Neural cell (in vitro differentiated cells): ENCODE results near the gene GNAT3. TPM values are rescaled to one million over a fixed set of nuclear protein-coding genes. Genes with fewer than 3 reads are reported as not detected.

Source experiments
- H2AFZ ChIP-seq: fragments of 200-600, 300-800 bp; sonication (generic), shearing (Covaris generic); 2 replicates; pipeline ENCODE4 v1.6.0; 2014; ENCODE audit warnings: low read depth, mild to moderate bottlenecking, antibody characterized with exemption, low read length, moderate library complexity
- H3F3A ChIP-seq: fragments of 200-600 bp; shearing (Covaris generic); 2 replicates; pipeline ENCODE4 v1.6.1; 2016; ENCODE audit warnings: mild to moderate bottlenecking, moderate library complexity, mixed read lengths, antibody characterized with exemption, low read length; ENCODE audit not compliant: insufficient read depth, poor library complexity, severe bottlenecking
- H3K27ac ChIP-seq: fragments of 200-600, 300-800 bp; sonication (generic), shearing (Covaris generic); 2 replicates; pipeline ENCODE4 v1.5.1; 2014; ENCODE audit warnings: mild to moderate bottlenecking, low read length, moderate library complexity
- H3K27me3 ChIP-seq: fragments of 300-800, 200-600 bp; sonication (generic), shearing (Covaris generic); 2 replicates; pipeline ENCODE4 v1.6.0; 2014; ENCODE audit warnings: mild to moderate bottlenecking, low read depth, low read length, moderate library complexity; ENCODE audit not compliant: insufficient read depth
- H3K36me3 ChIP-seq: fragments of 300-800, 200-600 bp; sonication (generic), shearing (Covaris generic); 2 replicates; pipeline ENCODE4 v1.5.1; 2014; ENCODE audit warnings: mild to moderate bottlenecking, antibody characterized with exemption, low read length, moderate library complexity; ENCODE audit not compliant: insufficient read depth
- H3K4me2 ChIP-seq: fragments of 300-800, 200-600 bp; sonication (generic), shearing (Covaris generic); 2 replicates; pipeline ENCODE4 v1.6.0; 2014; ENCODE audit warnings: mild to moderate bottlenecking, low read length
- H3K4me3 ChIP-seq: fragments of 300-800, 200-600 bp; sonication (generic), shearing (Covaris generic); 2 replicates; pipeline ENCODE4 v1.5.1; 2014; ENCODE audit warnings: mild to moderate bottlenecking, low read length, moderate library complexity
- H3K79me2 ChIP-seq: fragments of 200-600 bp; shearing (Covaris generic); replicated peaks from 2 replicates; pipeline ENCODE4 v1.6.0; 2014; ENCODE audit warnings: mild to moderate bottlenecking, low read length, moderate library complexity; ENCODE audit not compliant: insufficient read depth
- H3K9ac ChIP-seq: fragments of 300-800, 200-600 bp; sonication (generic), shearing (Covaris generic); 2 replicates; pipeline ENCODE4 v1.6.1; 2016; ENCODE audit warnings: mild to moderate bottlenecking, low read length, mixed read lengths
- H3K9me2 ChIP-seq: fragments of 200-600 bp; shearing (Covaris generic); 2 replicates; pipeline ENCODE4 v1.6.1; 2016; ENCODE audit warnings: mild to moderate bottlenecking, low read length, mixed read lengths; ENCODE audit not compliant: insufficient read depth
- H3K9me3 ChIP-seq: fragments of 200-600, 300-800 bp; sonication (generic), shearing (Covaris generic); 2 replicates; pipeline ENCODE4 v1.6.1; 2016; ENCODE audit warnings: mild to moderate bottlenecking, mixed run types, low read length, moderate library complexity, mixed read lengths
- H4K20me1 ChIP-seq: fragments of 200-600 bp; shearing (Covaris generic); 2 replicates; pipeline ENCODE4 v1.6.1; 2016; ENCODE audit warnings: mild to moderate bottlenecking, mixed run types; ENCODE audit not compliant: insufficient read depth
- EP300 ChIP-seq: fragments of 450-650 bp; conservative IDR thresholded peaks from 2 replicates; pipeline ENCODE4 v1.6.1; 2014; ENCODE audit warnings: antibody characterized with exemption, mild to moderate bottlenecking, moderate library complexity; ENCODE audit not compliant: poor library complexity, severe bottlenecking
- EZH2 ChIP-seq: fragments of 200-600, 300-800 bp; shearing (Covaris generic), sonication (generic); IDR thresholded peaks from 2 replicates; pipeline ENCODE4 v1.6.1; 2014; ENCODE audit warnings: antibody characterized with exemption, low read length, borderline replicate concordance, mild to moderate bottlenecking; ENCODE audit not compliant: insufficient read depth, poor library complexity, severe bottlenecking
- MXI1 ChIP-seq: fragments of 450-650 bp; conservative IDR thresholded peaks from 2 replicates; pipeline ENCODE4 v1.6.1; 2014; ENCODE audit warnings: antibody characterized with exemption, mild to moderate bottlenecking; ENCODE audit not compliant: poor library complexity, severe bottlenecking
- POLR2AphosphoS5 ChIP-seq: IDR thresholded peaks from 2 replicates; pipeline ENCODE4 v1.6.1; 2012
- RAD21 ChIP-seq: fragments of 450-650 bp; conservative IDR thresholded peaks from 2 replicates; pipeline ENCODE4 v1.6.1; 2014; ENCODE audit warnings: antibody characterized with exemption, mild to moderate bottlenecking, moderate library complexity
- REST ChIP-seq: IDR thresholded peaks from 2 replicates; pipeline ENCODE4 v1.6.1; 2012; ENCODE audit warnings: borderline replicate concordance
- SMC3 ChIP-seq: fragments of 450-650 bp; conservative IDR thresholded peaks from 2 replicates; pipeline ENCODE4 v1.6.1; 2014; ENCODE audit warnings: antibody characterized with exemption, mild to moderate bottlenecking, moderate library complexity; ENCODE audit not compliant: poor library complexity
- TAF1 ChIP-seq: IDR thresholded peaks from 2 replicates; pipeline ENCODE4 v1.6.1; 2012; ENCODE audit warnings: low read depth
- polyA plus RNA-seq: library from polyadenylated mRNA; depleted of rRNA; stranded (reverse); fragments of >200 nt; gene quantifications from 2 replicates; pipeline ENCODE4 v1.2.3, GENCODE V29; 2014
- TF ChIP-seq, protein P1 (sequence below): fragments of 450-650 bp; IDR thresholded peaks from 2 replicates; pipeline ENCODE4 v1.5.1; 2014; ENCODE audit warnings: antibody characterized with exemption, mild to moderate bottlenecking, moderate library complexity; ENCODE audit not compliant: poor library complexity, severe bottlenecking

Gene GNAT3
- polyA plus RNA-seq, 1 donor from 2014 or later, result not detected

DNA sequence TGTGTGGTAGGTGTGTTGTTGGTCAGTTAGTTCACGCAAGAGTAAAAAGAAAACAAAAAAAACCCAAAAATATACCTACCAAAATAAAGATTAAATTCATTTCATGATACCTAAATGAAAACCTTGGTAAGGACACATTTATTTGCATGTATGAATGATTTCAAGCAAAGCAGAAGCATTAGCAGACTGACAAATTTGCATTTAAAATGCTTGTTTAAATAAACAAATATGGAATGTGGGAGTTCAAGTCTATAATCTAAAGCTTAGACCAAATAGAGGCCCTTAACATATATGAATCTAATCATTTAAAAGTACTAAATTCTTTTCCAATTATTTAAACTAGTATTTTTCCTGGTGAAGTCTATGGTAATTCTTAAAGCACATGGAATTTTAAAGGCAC lies 35.8 kb downstream of the GNAT3 start:
- Histone ChIP-seq H3K36me3 (no peaks in the 10 kb centered on the region), H3K27ac (no peak overlapping the region), H3K9ac (no peak overlapping the region), H3K4me3 (no peak overlapping the region), H2AFZ (no peak overlapping the region), H3K9me3 (no peaks in the 10 kb centered on the region), H3K79me2 (no peaks in the 10 kb centered on the region), H3F3A (no peaks in the 10 kb centered on the region), H3K4me2 (no peak overlapping the region), H4K20me1 (no peaks in the 10 kb centered on the region), H3K9me2 (no peaks in the 10 kb centered on the region), H3K27me3 (no peaks in the 10 kb centered on the region)
- TF ChIP-seq MXI1, result no peak
- no peak for TF ChIP-seq TAF1
- TF ChIP-seq EZH2, result no peak
- TF ChIP-seq, protein P1, sequence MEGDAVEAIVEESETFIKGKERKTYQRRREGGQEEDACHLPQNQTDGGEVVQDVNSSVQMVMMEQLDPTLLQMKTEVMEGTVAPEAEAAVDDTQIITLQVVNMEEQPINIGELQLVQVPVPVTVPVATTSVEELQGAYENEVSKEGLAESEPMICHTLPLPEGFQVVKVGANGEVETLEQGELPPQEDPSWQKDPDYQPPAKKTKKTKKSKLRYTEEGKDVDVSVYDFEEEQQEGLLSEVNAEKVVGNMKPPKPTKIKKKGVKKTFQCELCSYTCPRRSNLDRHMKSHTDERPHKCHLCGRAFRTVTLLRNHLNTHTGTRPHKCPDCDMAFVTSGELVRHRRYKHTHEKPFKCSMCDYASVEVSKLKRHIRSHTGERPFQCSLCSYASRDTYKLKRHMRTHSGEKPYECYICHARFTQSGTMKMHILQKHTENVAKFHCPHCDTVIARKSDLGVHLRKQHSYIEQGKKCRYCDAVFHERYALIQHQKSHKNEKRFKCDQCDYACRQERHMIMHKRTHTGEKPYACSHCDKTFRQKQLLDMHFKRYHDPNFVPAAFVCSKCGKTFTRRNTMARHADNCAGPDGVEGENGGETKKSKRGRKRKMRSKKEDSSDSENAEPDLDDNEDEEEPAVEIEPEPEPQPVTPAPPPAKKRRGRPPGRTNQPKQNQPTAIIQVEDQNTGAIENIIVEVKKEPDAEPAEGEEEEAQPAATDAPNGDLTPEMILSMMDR, result no peak
- TF ChIP-seq POLR2AphosphoS5, result no peak
- TF ChIP-seq SMC3, result no peak
- TF ChIP-seq RAD21, result no peak
- no peak for TF ChIP-seq EP300
- TF ChIP-seq REST, result no peak

GRCh38 chr7:80475383-80475782 lies 36.5 kb downstream of the GNAT3 start:
- Histone ChIP-seq H3K79me2 (no peaks in the 10 kb centered on the region), H3F3A (no peaks in the 10 kb centered on the region), H3K9me2 (no peaks in the 10 kb centered on the region), H3K9ac (no peak overlapping the region), H3K27ac (no peak overlapping the region), H3K9me3 (no peaks in the 10 kb centered on the region), H3K27me3 (no peaks in the 10 kb centered on the region), H3K4me3 (no peak overlapping the region), H3K36me3 (no peaks in the 10 kb centered on the region), H3K4me2 (no peak overlapping the region), H4K20me1 (no peaks in the 10 kb centered on the region), H2AFZ (no peak overlapping the region)
- TF ChIP-seq EP300, result no peak
- TF ChIP-seq SMC3, result no peak
- TF ChIP-seq, protein P1, result no peak
- TF ChIP-seq REST, result no peak
